Breast epithelium (tissue), 4 donors: ENCODE measurements around the gene ZNF85. TPM values are rescaled to one million over a fixed set of nuclear protein-coding genes. Genes with fewer than 3 reads are reported as not detected.
"Not testable (repeated sequence)": the region's sequence is repeated elsewhere in the genome, so short reads cannot be mapped to it uniquely, and the experiment has no call there.

Experiments
- DNase-seq, 2 donors: peaks; one replicate each; pipeline ENCODE4 v3.0.0-alpha.2; 2019; ENCODE audit warnings: low spot score in 2 of 2
- H3K27ac ChIP-seq, 2 donors: fragments of 200-600 bp; sonication (generic) in 1 of 2; one replicate each; pipeline ENCODE4 v1.5.1; 2016 to 2019; ENCODE audit warnings: mild to moderate bottlenecking in 1 of 2
- H3K27me3 ChIP-seq, 2 donors: fragments of 200-600 bp; sonication (generic) in 1 of 2; one replicate each; pipeline versions ENCODE4 v1.5.1 to v1.6.0; 2017 to 2019; ENCODE audit warnings: control low read depth in 1 of 2, mild to moderate bottlenecking in 1 of 2
- H3K36me3 ChIP-seq: fragments of 200-600 bp; one replicate; pipeline ENCODE4 v1.5.1; 2019
- H3K4me1 ChIP-seq, 2 donors: fragments of 200-600 bp; sonication (generic); one replicate each; pipeline ENCODE4 v1.5.1; 2016 to 2019; ENCODE audit warnings: control low read depth in 1 of 2
- H3K4me3 ChIP-seq, 3 donors: fragments of 200-600 bp; sonication (generic); 1 replicate in 2 of 3; 2 replicates in 1 of 3; pipeline ENCODE4 v1.5.1; 2016 to 2019; ENCODE audit warnings: mild to moderate bottlenecking in 3 of 3, moderate library complexity in 2 of 3
- H3K9me3 ChIP-seq, 2 donors: fragments of 200-600 bp; sonication (generic) in 1 of 2; one replicate each; pipeline ENCODE4 v1.5.1; 2016 to 2019; ENCODE audit warnings: control low read depth in 1 of 2
- POLR2A ChIP-seq: fragments of 450-650 bp; IDR thresholded peaks from one replicate; pipeline ENCODE4 v1.6.1; 2016; ENCODE audit warnings: antibody characterized with exemption, mild to moderate bottlenecking, moderate library complexity
- POLR2AphosphoS5 ChIP-seq, 3 donors: sonication (generic); formaldehyde crosslinking; IDR thresholded peaks; one replicate each; pipeline ENCODE4 v1.6.1; 2017; ENCODE audit warnings: antibody characterized with exemption in 3 of 3
- intact Hi-C: fragments of 100-400 bp; cut with DNase I; formaldehyde crosslinking; loops from one replicate; pipeline ENCODE4 v1.15.1; 2023; ENCODE audit warnings: low total_unique reads
- total RNA-seq, 3 donors: library from RNA; depleted of rRNA; stranded (reverse); fragments of >200 nt; gene quantifications; one replicate each; pipeline ENCODE4 v1.1.0, GENCODE V29; 2016
- TF ChIP-seq, protein P1 (sequence below), 3 donors: fragments of 450-650 bp; IDR thresholded peaks; one replicate each; pipeline ENCODE4 v1.5.1; 2016 to 2017; ENCODE audit warnings: antibody characterized with exemption in 3 of 3, mild to moderate bottlenecking in 3 of 3, moderate library complexity in 3 of 3

ZNF85 gene
- total RNA-seq, 3 donors from 2014 or later = 3.7 to 14.2 (median 9.2) TPM

DNA sequence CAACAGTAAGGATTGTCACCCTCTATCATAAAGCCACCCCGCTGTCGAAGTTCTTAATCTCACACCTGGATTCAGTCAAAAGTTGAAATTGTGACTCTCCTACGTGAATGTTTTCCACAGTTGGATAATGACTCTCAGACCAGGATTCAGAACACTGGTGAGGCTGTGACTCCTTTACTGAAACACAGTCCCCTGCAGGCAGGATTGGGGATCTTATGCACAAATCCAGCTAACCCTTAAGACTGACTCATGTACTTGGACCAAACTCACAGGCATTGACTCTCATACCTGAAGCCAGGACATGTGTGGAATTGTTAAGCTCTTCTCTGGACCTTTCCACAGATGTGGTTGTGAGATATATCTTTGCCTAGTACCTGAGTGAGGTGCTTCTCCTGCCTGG is 46.8 kb downstream of the ZNF85 start:
- Histone ChIP-seq H3K27me3 (no peaks in the 10 kb centered on the region), H3K9me3 (no peaks in the 10 kb centered on the region), H3K4me3 (no peak overlapping the region), H3K27ac (peak overlapping the region; percentile 68 to 72), H3K36me3 (no peaks in the 10 kb centered on the region), H3K4me1 (no peaks in the 10 kb centered on the region)
- DNase-seq = no peak
- TF ChIP-seq POLR2A (no peak), POLR2AphosphoS5 (IDR thresholded peaks at IDR 0.05) (no peak)
- TF ChIP-seq, protein P1, sequence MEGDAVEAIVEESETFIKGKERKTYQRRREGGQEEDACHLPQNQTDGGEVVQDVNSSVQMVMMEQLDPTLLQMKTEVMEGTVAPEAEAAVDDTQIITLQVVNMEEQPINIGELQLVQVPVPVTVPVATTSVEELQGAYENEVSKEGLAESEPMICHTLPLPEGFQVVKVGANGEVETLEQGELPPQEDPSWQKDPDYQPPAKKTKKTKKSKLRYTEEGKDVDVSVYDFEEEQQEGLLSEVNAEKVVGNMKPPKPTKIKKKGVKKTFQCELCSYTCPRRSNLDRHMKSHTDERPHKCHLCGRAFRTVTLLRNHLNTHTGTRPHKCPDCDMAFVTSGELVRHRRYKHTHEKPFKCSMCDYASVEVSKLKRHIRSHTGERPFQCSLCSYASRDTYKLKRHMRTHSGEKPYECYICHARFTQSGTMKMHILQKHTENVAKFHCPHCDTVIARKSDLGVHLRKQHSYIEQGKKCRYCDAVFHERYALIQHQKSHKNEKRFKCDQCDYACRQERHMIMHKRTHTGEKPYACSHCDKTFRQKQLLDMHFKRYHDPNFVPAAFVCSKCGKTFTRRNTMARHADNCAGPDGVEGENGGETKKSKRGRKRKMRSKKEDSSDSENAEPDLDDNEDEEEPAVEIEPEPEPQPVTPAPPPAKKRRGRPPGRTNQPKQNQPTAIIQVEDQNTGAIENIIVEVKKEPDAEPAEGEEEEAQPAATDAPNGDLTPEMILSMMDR (IDR thresholded peaks at IDR 0.05) = peak in 1 of 3 donors; percentile 24
- intact Hi-C loops = no loop called here

GRCh38 chr19:20992788-20993187 is 69.7 kb downstream of the ZNF85 start:
- H3K27ac ChIP-seq, H3K27me3 ChIP-seq, H3K4me1 ChIP-seq, H3K36me3 ChIP-seq, intact Hi-C loops, DNase-seq, H3K4me3 ChIP-seq: not testable (repeated sequence)
- H3K9me3 ChIP-seq = peaks cover 0 to 15% of the 10 kb centered on the region in 2 donors

GRCh38 chr19:20999731-21000352 is 76.8 kb downstream of the ZNF85 start:
- H3K4me1 ChIP-seq = no peaks in the 10 kb centered on the region
- no peaks in the 10 kb centered on the region for H3K9me3 ChIP-seq
- H3K36me3 ChIP-seq = no peaks in the 10 kb centered on the region
- intact Hi-C loops = no loop called here
- H3K27ac ChIP-seq = no peak overlapping the region
- no peaks in the 10 kb centered on the region for H3K27me3 ChIP-seq
- H3K4me3 ChIP-seq = peak overlapping the region; percentile 40 to 68 (median 55)
- TF ChIP-seq POLR2AphosphoS5 (IDR thresholded peaks at IDR 0.05) = no peak
- TF ChIP-seq, protein P1 (IDR thresholded peaks at IDR 0.05) = no peak
- no peak for TF ChIP-seq POLR2A
- peak; percentile 92 to 97 for DNase-seq

Other genes starting within 250 kb of the ZNF85 start
- 10 to 100 TPM in 2 of 3 donors, 1 to 10 TPM in 1; 4.2 to 17.3 (median 15.4) TPM for gene ZNF66, start 146.9 kb upstream of the ZNF85 start, total RNA-seq
- gene ZNF430, start 97.4 kb downstream of the ZNF85 start, total RNA-seq = 10 to 100 TPM in 2 of 3 donors, 1 to 10 TPM in 1; 8.3 to 19.0 (median 10.2) TPM
- gene ZNF714, start 159.0 kb downstream of the ZNF85 start, total RNA-seq = 10 to 100 TPM in 2 of 3 donors, 1 to 10 TPM in 1; 5.8 to 15.2 (median 11.1) TPM
- 10 to 100 TPM; 11.1 to 28.1 (median 11.8) TPM for gene ZNF431, start 218.8 kb downstream of the ZNF85 start, total RNA-seq